NB4 (cell line): ENCODE measurements around the gene UNC13C.

Experiments used
- MYC ChIP-seq: IDR thresholded peaks from 2 replicates; pipeline ENCODE4 v1.6.1; 2011; ENCODE audit warnings: low read depth, low read length
- POLR2A ChIP-seq: IDR thresholded peaks from 2 replicates; pipeline ENCODE4 v1.6.1; 2011; ENCODE audit warnings: mild to moderate bottlenecking; ENCODE audit not compliant: insufficient read length; ENCODE audit errors: extremely low read depth
- TF ChIP-seq, protein P1 (sequence below): IDR thresholded peaks from one replicate; pipeline ENCODE4 v1.5.1; 2012; ENCODE audit warnings: low read depth, low read length
- TF ChIP-seq, protein P2 (sequence below): IDR thresholded peaks from 2 replicates; pipeline ENCODE4 v1.6.1; 2011; ENCODE audit warnings: low read depth, low read length

DNA sequence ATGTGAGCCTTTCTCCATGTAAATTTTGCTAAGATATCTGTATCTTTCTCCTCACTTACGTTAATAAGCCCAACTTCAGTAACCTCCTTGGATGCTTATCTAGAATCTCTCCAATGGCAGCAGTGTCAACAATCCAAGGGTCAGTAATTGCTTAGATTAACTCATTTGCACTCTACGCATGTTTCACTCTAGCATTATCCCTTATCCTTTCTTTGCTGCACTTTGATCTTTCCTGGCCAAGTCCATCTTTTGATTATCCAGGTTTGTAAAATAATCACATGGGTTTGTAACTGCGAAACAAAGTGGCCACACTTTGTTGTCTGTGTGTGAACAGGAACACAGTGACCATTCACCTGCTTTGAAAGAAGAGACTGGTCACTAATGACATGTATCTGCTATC lies 640.9 kb downstream of the UNC13C start:
- no peak for TF ChIP-seq POLR2A
- TF ChIP-seq, protein P1, sequence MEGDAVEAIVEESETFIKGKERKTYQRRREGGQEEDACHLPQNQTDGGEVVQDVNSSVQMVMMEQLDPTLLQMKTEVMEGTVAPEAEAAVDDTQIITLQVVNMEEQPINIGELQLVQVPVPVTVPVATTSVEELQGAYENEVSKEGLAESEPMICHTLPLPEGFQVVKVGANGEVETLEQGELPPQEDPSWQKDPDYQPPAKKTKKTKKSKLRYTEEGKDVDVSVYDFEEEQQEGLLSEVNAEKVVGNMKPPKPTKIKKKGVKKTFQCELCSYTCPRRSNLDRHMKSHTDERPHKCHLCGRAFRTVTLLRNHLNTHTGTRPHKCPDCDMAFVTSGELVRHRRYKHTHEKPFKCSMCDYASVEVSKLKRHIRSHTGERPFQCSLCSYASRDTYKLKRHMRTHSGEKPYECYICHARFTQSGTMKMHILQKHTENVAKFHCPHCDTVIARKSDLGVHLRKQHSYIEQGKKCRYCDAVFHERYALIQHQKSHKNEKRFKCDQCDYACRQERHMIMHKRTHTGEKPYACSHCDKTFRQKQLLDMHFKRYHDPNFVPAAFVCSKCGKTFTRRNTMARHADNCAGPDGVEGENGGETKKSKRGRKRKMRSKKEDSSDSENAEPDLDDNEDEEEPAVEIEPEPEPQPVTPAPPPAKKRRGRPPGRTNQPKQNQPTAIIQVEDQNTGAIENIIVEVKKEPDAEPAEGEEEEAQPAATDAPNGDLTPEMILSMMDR, result no peak
- TF ChIP-seq, protein P2, sequence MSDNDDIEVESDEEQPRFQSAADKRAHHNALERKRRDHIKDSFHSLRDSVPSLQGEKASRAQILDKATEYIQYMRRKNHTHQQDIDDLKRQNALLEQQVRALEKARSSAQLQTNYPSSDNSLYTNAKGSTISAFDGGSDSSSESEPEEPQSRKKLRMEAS, result no peak
- no peak for TF ChIP-seq MYC
